Gastrocnemius medialis (tissue), 4 donors: ENCODE measurements around the gene PDIA5. TPM values are rescaled to one million over a fixed set of nuclear protein-coding genes. Genes with fewer than 3 reads are reported as not detected.

Source experiments
- ATAC-seq, 2 donors: fragments of 150-250 bp; one replicate each; pipeline ENCODE4 v1.9.1; 2016
- DNase-seq, 2 donors: peaks; one replicate each; pipeline ENCODE4 v3.0.0-alpha.2; 2019
- H3K27ac ChIP-seq, 4 donors: fragments of 200-600 bp; sonication (generic); 1 replicate in 1 of 4; 2 replicates in 3 of 4; pipeline ENCODE4 v1.5.1; 2016 to 2018; ENCODE audit warnings: mild to moderate bottlenecking in 2 of 4, moderate library complexity in 1 of 4
- H3K27me3 ChIP-seq, 3 donors: fragments of 200-600 bp; sonication (generic) in 2 of 3; 1 replicate in 1 of 3; 2 replicates in 2 of 3; pipeline versions ENCODE4 v1.5.1 to v1.6.0; 2016 to 2019; ENCODE audit warnings: mild to moderate bottlenecking in 1 of 3, moderate library complexity in 1 of 3
- H3K36me3 ChIP-seq, 2 donors: fragments of 200-600 bp; sonication (generic) in 1 of 2; one replicate each; pipeline ENCODE4 v1.5.1; 2017 to 2018
- H3K4me1 ChIP-seq, 2 donors: fragments of 200-600 bp; sonication (generic) in 1 of 2; one replicate each; pipeline ENCODE4 v1.5.1; 2016 to 2017; ENCODE audit warnings: mild to moderate bottlenecking in 2 of 2
- H3K4me3 ChIP-seq, 4 donors: fragments of 200-600 bp; sonication (generic) in 3 of 4; 1 replicate in 1 of 4; 2 replicates in 3 of 4; pipeline ENCODE4 v1.5.1; 2016 to 2019; ENCODE audit warnings: mild to moderate bottlenecking in 2 of 4
- H3K9me3 ChIP-seq, 3 donors: fragments of 200-600 bp; sonication (generic) in 2 of 3; 1 replicate in 1 of 3; 2 replicates in 2 of 3; pipeline ENCODE4 v1.5.1; 2016 to 2019
- POLR2A ChIP-seq, 2 donors: fragments of 450-650 bp; IDR thresholded peaks; one replicate each; pipeline ENCODE4 v1.6.1; 2017; ENCODE audit warnings: antibody characterized with exemption in 2 of 2, mild to moderate bottlenecking in 2 of 2, moderate library complexity in 2 of 2
- in situ Hi-C, 4 donors: fragments of 200-750 bp; cut with MboI; loops; one replicate each; pipeline versions ENCODE4 v1.15.0 to v1.8.0; 2017; ENCODE audit warnings: low sequenced_read_pairs in 4 of 4
- intact Hi-C: fragments of 100-400 bp; cut with DNase I; formaldehyde crosslinking; loops from one replicate; pipeline ENCODE4 v1.15.1; 2023; ENCODE audit warnings: low total_unique reads
- total RNA-seq, 4 donors: library from RNA; depleted of rRNA; stranded (reverse); fragments of >200 nt; gene quantifications; one replicate each; pipeline versions ENCODE4 v1.1.0 to v1.2.3, GENCODE V29; 2016
- TF ChIP-seq, protein P1 (sequence below), 5 experiments: fragments of 450-650 bp in 3 of 5; fragments of 200-600 bp in 2 of 5; sonication (generic) in 2 of 5; IDR thresholded peaks in 4 of 5; conservative IDR thresholded peaks in 1 of 5; 1 replicate in 4 of 5; 2 replicates in 1 of 5; pipeline ENCODE4 v1.5.1; 2016 to 2019; ENCODE audit warnings: antibody characterized with exemption in 5 of 5, mild to moderate bottlenecking in 3 of 5, moderate library complexity in 3 of 5

PDIA5 gene
- total RNA-seq, 4 donors from 2014 or later: 2.3 to 4.2 (median 3.0) TPM

DNA sequence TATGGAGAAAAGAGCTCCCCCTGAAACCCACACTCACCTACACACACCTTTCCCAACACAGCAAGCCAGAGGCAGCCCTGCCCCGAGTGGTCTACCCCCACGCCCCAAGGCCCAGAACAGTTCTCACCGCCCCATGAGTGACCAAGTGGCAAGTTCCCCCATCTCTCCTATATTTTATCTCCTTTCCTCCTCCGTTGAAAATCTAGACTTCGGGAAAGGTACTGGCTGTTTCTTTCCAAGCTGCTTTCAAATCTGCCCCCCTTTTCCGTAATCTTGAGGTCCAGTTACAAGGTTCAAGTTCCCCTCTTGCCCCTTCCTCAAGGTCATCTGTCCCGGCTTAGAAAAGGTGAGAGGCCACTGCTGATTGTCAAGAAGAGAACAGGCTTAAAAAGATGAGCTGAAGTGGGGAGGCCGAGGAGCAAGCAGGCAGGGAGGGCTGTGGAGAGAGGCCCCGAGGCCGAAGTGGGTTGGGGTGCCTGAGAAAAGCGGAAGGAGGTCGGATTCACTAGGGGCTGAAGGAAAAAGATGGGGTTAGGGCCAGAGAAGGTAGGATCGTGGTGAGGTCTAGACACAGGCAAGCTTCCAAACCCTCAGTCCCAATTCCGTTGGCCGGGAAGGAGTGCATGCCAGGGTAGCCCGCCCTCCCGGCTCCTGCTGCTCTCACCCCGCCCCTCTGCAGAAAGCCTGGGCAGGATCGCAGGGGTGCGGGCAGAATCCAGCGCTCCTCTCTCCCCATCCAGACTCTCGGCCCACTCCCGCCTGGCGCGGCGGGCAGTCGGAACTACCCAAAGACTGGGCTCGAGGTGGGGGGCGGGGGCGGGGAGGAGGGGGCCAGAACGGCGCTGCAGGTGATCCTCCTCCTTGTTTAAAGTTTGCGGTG, 40.9 kb upstream of the PDIA5 start:
- Histone ChIP-seq H3K4me1 (peaks cover 16 to 23% of the 10 kb centered on the region in 2 donors), H3K27ac (no peak overlapping the region), H3K9me3 (no peaks in the 10 kb centered on the region), H3K4me3 (peak overlapping the region; percentile 57 to 66 (median 64)), H3K27me3 (peaks cover 43 to 59% (median 46%) of the 10 kb centered on the region in 3 donors), H3K36me3 (no peaks in the 10 kb centered on the region)
- ATAC-seq (no peak), DNase-seq (no peak)
- intact Hi-C loops: loop anchor here (5.0 to 10.0 kb wide), 3 partner anchors 231 to 1481 kb away; partner anchors contain the start of gene POLQ
- in situ Hi-C loops: no loop called here
- TF ChIP-seq, protein P1, sequence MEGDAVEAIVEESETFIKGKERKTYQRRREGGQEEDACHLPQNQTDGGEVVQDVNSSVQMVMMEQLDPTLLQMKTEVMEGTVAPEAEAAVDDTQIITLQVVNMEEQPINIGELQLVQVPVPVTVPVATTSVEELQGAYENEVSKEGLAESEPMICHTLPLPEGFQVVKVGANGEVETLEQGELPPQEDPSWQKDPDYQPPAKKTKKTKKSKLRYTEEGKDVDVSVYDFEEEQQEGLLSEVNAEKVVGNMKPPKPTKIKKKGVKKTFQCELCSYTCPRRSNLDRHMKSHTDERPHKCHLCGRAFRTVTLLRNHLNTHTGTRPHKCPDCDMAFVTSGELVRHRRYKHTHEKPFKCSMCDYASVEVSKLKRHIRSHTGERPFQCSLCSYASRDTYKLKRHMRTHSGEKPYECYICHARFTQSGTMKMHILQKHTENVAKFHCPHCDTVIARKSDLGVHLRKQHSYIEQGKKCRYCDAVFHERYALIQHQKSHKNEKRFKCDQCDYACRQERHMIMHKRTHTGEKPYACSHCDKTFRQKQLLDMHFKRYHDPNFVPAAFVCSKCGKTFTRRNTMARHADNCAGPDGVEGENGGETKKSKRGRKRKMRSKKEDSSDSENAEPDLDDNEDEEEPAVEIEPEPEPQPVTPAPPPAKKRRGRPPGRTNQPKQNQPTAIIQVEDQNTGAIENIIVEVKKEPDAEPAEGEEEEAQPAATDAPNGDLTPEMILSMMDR (IDR thresholded peaks at IDR 0.05 in 4 of 5, conservative IDR thresholded peaks at IDR 0.05 in 1 of 5): no peak
- no peak for TF ChIP-seq POLR2A (IDR thresholded peaks at IDR 0.05)

GRCh38 chr3:123026565-123027291, 40.1 kb upstream of the PDIA5 start:
- intact Hi-C loops (loop anchor here (5.0 to 10.0 kb wide), 3 partner anchors 231 to 1482 kb away; partner anchors contain the start of gene POLQ), in situ Hi-C loops (no loop called here)
- DNase-seq (no peak), ATAC-seq (no peak)
- H3K27me3 ChIP-seq: peaks cover 43 to 65% (median 48%) of the 10 kb centered on the region in 3 donors
- no peak for TF ChIP-seq POLR2A (IDR thresholded peaks at IDR 0.05)
- TF ChIP-seq, protein P1 (IDR thresholded peaks at IDR 0.05 in 4 of 5, conservative IDR thresholded peaks at IDR 0.05 in 1 of 5): no peak
- peak overlapping the region; percentile 57 to 66 (median 64) for H3K4me3 ChIP-seq
- H3K4me1 ChIP-seq: peaks cover 16 to 23% of the 10 kb centered on the region in 2 donors
- no peaks in the 10 kb centered on the region for H3K9me3 ChIP-seq
- H3K36me3 ChIP-seq: no peaks in the 10 kb centered on the region
- H3K27ac ChIP-seq: peak overlapping the region in 1 of 4 donors; percentile 21

DNA sequence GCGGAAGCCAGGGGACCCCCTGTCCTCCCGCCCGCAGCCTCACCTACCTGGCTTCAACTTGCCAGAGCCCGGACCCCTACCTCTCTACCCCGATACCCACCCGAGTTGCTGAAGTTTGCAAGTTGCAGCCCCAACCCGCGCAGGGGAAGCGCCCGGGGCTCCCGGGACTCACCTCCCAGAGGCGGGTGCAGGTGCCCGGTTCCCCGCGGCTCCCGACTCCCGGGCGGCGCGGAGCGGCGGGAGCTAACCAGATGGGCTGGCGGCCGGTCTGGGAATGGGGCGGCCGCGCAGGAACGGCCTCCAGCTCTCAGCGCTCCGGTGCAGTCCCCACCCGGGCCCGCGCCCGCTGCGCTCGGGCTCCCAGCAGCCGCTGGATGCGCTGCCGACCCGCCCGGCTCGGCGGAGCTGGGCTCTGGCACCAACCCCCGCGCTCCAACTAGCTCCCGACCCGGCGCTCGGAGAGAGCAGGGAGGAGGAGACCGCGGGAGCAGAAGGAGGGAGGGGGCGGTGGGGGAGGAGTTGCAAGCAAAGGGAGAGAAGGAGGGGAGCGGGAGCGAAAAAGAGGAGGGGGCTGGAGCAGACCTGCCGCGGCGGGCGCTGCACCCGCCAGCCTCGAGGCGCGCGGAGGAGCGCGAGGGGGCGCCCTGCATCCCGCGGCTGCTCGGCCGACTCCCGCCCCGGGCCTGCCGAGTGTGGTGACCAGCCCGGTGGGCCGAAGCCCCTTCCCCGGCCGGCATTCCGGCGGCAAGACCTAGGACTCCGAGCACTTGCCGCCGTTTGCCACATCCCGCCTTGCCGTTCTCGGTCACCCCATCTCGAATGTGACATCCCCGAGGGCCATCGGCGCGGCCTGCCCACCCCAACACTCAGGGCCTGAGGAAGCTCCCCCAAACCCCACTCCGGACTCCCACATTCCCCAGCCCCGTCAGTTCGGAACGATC, 39.3 kb upstream of the PDIA5 start, which contains the start of gene SEMA5B:
Gene SEMA5B, minus strand, starts transcription at position 472 of the 941 bp plus-strand sequence. CDS start 66,500 bp downstream, outside the sequence.
- peak; percentile 51 to 68 for ATAC-seq
- H3K4me1 ChIP-seq: peaks cover 16 to 23% of the 10 kb centered on the region in 2 donors
- intact Hi-C loops: loop anchor here (1.0 to 10.0 kb wide), 4 partner anchors 84 to 1483 kb away; partner anchors contain the start of gene POLQ
- in situ Hi-C loops: no loop called here
- no peak for DNase-seq
- peak within 1 kb of the TSS in 2 of 4 donors; percentile 21 to 32 for H3K27ac ChIP-seq
- no peak for TF ChIP-seq POLR2A (IDR thresholded peaks at IDR 0.05)
- TF ChIP-seq, protein P1 (IDR thresholded peaks at IDR 0.05 in 4 of 5, conservative IDR thresholded peaks at IDR 0.05 in 1 of 5): peak in 1 of 5 experiments; percentile 35
- no peaks in the 10 kb centered on the region for H3K36me3 ChIP-seq
- peaks cover 43 to 65% (median 48%) of the 10 kb centered on the region in 3 donors for H3K27me3 ChIP-seq
- H3K9me3 ChIP-seq: no peaks in the 10 kb centered on the region
- peak within 1 kb of the TSS; percentile 57 to 66 (median 64) for H3K4me3 ChIP-seq
